GM23338 (cell line): ENCODE results near the gene BRME1. TPM values are rescaled to one million over a fixed set of nuclear protein-coding genes. Genes with fewer than 3 reads are reported as not detected.

Experiments
- ATAC-seq: fragments of 200-7000 bp; cut with Tn5 transposase; 3 replicates; pipeline ENCODE4 v1.9.1; 2020
- DNase-seq: peaks from one replicate; pipeline ENCODE4 v3.0.0-alpha.2; 2015; ENCODE audit warnings: low spot score
- H2AFZ ChIP-seq: fragments of 200-600 bp; sonication (generic); 2 replicates; pipeline ENCODE4 v1.8.0; 2016; ENCODE audit warnings: antibody characterized with exemption, mild to moderate bottlenecking, moderate library complexity
- H3F3A ChIP-seq: fragments of 200-600 bp; sonication (generic); replicated peaks from 2 replicates; pipeline ENCODE4 v1.8.0; 2017; ENCODE audit warnings: antibody characterized with exemption, mixed run types, low read depth
- H3K27ac ChIP-seq: fragments of 200-600 bp; sonication (generic); 2 replicates; pipeline ENCODE4 v1.6.1; 2016; ENCODE audit warnings: low read depth
- H3K27me3 ChIP-seq: fragments of 200-600 bp; sonication (generic); 2 replicates; pipeline ENCODE4 v1.8.0; 2016; ENCODE audit warnings: mild to moderate bottlenecking, mixed run types, moderate library complexity; ENCODE audit not compliant: insufficient read depth
- H3K36me3 ChIP-seq: fragments of 200-600 bp; sonication (generic); 2 replicates; pipeline ENCODE4 v1.8.0; 2016; ENCODE audit warnings: mild to moderate bottlenecking; ENCODE audit not compliant: insufficient read depth
- H3K4me1 ChIP-seq: fragments of 200-600 bp; sonication (generic); 2 replicates; pipeline ENCODE4 v1.8.0; 2016; ENCODE audit warnings: mild to moderate bottlenecking, moderate library complexity; ENCODE audit not compliant: insufficient read depth
- H3K4me2 ChIP-seq: fragments of 200-600 bp; sonication (generic); 2 replicates; pipeline ENCODE4 v1.7.1; 2017; ENCODE audit warnings: mixed run types
- H3K4me3 ChIP-seq: fragments of 200-600 bp; sonication (generic); 2 replicates; pipeline ENCODE4 v1.6.1; 2016; ENCODE audit warnings: mixed run types
- H3K79me2 ChIP-seq: fragments of 200-600 bp; sonication (generic); replicated peaks from 2 replicates; pipeline ENCODE4 v1.8.0; 2017; ENCODE audit warnings: mild to moderate bottlenecking; ENCODE audit not compliant: insufficient read depth
- H3K9me2 ChIP-seq: fragments of 200-600 bp; sonication (generic); 2 replicates; pipeline ENCODE4 v1.8.0; 2017; ENCODE audit not compliant: insufficient read depth
- H4K20me1 ChIP-seq: fragments of 200-600 bp; sonication (generic); replicated peaks from 2 replicates; pipeline ENCODE4 v1.8.0; 2017; ENCODE audit warnings: mild to moderate bottlenecking; ENCODE audit not compliant: insufficient read depth
- H3K27ac Mint-ChIP-seq: 2 replicates; pipeline ENCODE4 v1.8.0; 2020; ENCODE audit warnings: inconsistent platforms, mild to moderate bottlenecking, moderate library complexity, mixed read lengths
- H3K27me3 Mint-ChIP-seq: 3 replicates; pipeline ENCODE4 v1.8.0; 2022; ENCODE audit warnings: low read depth, mild to moderate bottlenecking, moderate library complexity, mixed read lengths, inconsistent platforms; ENCODE audit not compliant: insufficient read depth, poor library complexity
- H3K36me3 Mint-ChIP-seq: 3 replicates; pipeline ENCODE4 v1.8.0; 2021; ENCODE audit warnings: low read depth, mild to moderate bottlenecking, inconsistent platforms, moderate library complexity, mixed read lengths
- H3K4me1 Mint-ChIP-seq: 3 replicates; pipeline ENCODE4 v1.8.0; 2020; ENCODE audit warnings: mild to moderate bottlenecking, inconsistent platforms, mixed read lengths
- H3K4me3 Mint-ChIP-seq: 3 replicates; pipeline ENCODE4 v1.8.0; 2021; ENCODE audit warnings: moderate library complexity, mild to moderate bottlenecking, inconsistent platforms, mixed read lengths
- H3K9me3 Mint-ChIP-seq: 3 replicates; pipeline ENCODE4 v1.8.0; 2020; ENCODE audit warnings: moderate library complexity, mild to moderate bottlenecking, inconsistent platforms, mixed read lengths
- CREB1 ChIP-seq: fragments of 250-450 bp; sonication (Bioruptor Pico); IDR thresholded peaks from 2 replicates; pipeline ENCODE4 v1.5.0; 2020; ENCODE audit warnings: low read depth, mild to moderate bottlenecking, moderate library complexity
- CTCF ChIP-seq, 2 experiments: fragments of 200-600 bp in 1 of 2; sonication (generic) in 1 of 2; conservative IDR thresholded peaks; 2 replicates each; pipeline versions ENCODE4 v1.5.1 to v1.6.1; 2016 to 2017; ENCODE audit warnings: antibody characterized with exemption in 2 of 2, low read depth in 2 of 2, mild to moderate bottlenecking in 2 of 2, moderate library complexity in 1 of 2
- EZH2 ChIP-seq: fragments of 200-600 bp; sonication (generic); IDR thresholded peaks from one replicate; pipeline ENCODE4 v1.8.0; 2017; ENCODE audit warnings: antibody characterized with exemption, mild to moderate bottlenecking, low read depth; ENCODE audit not compliant: unreplicated experiment
- EZH2phosphoT487 ChIP-seq: fragments of 200-600 bp; sonication (generic); IDR thresholded peaks from one replicate; pipeline ENCODE4 v1.8.1; 2018; ENCODE audit warnings: antibody characterized with exemption; ENCODE audit not compliant: unreplicated experiment
- JUNB ChIP-seq: IDR thresholded peaks from one replicate; pipeline ENCODE4 v1.6.1; 2016; ENCODE audit warnings: antibody characterized with exemption; ENCODE audit not compliant: unreplicated experiment
- NANOG ChIP-seq: IDR thresholded peaks from 2 replicates; pipeline ENCODE4 v1.6.1; 2016; ENCODE audit warnings: antibody characterized with exemption, borderline replicate concordance
- POLR2AphosphoS5 ChIP-seq: IDR thresholded peaks from 2 replicates; pipeline ENCODE4 v1.6.1; 2016; ENCODE audit warnings: antibody characterized with exemption, low read depth
- REST ChIP-seq: IDR thresholded peaks from one replicate; pipeline ENCODE4 v1.6.1; 2018; ENCODE audit warnings: antibody characterized with exemption; ENCODE audit not compliant: unreplicated experiment
- ZNF462 ChIP-seq: fragments of 250-450 bp; sonication (Bioruptor Pico); IDR thresholded peaks from 2 replicates; pipeline ENCODE4 v1.5.0; 2020; ENCODE audit warnings: mild to moderate bottlenecking, moderate library complexity
- polyA plus RNA-seq: library from polyadenylated mRNA; unstranded; fragments of >200 nt; fragmentation: Nextera tagmentation; extraction: Ambion mirVana; gene quantifications from 2 replicates; pipeline ENCODE4 v1.2.1, GENCODE V29; 2016
- total RNA-seq: library from RNA; depleted of rRNA; stranded (reverse); fragments of >200 nt; shearing (Covaris generic); gene quantifications from 2 replicates; pipeline ENCODE4 v1.2.3, GENCODE V29; 2014

The BRME1 gene
- total and polyA plus RNA-seq, 2 experiments from 2014 or later: 3.9 to 4.0 TPM

GRCh38 chr19:13929340-13929739, 23.4 kb upstream of the BRME1 start:
- no peak overlapping the region for H3K27ac ChIP-seq
- peaks cover 6% of the 10 kb centered on the region; the same call in 1 of the 2 replicates for H3F3A ChIP-seq
- Mint-ChIP-seq H3K27ac (no peak overlapping the region; the same call in 1 of the 2 replicates), H3K4me3 (no peak overlapping the region), H3K9me3 (no peaks in the 10 kb centered on the region; the same call in 2 of the 3 replicates), H3K36me3 (peaks cover 27% of the 10 kb centered on the region), H3K27me3 (peaks cover 3% of the 10 kb centered on the region), H3K4me1 (peaks cover 10% of the 10 kb centered on the region)
- DNase-seq: no peak
- H3K4me3 ChIP-seq: no peak overlapping the region
- no peak for TF ChIP-seq NANOG
- no peaks in the 10 kb centered on the region; the same call in 1 of the 2 replicates for H3K4me1 ChIP-seq
- H3K79me2 ChIP-seq: no peaks in the 10 kb centered on the region
- ATAC-seq: no peak
- no peaks in the 10 kb centered on the region for H3K27me3 ChIP-seq
- H3K36me3 ChIP-seq: 0 out of 2 replicates have a peak, but pooled peaks cover 7% of the 10 kb centered on the region
- no peak overlapping the region for H2AFZ ChIP-seq
- H3K4me2 ChIP-seq: no peak overlapping the region
- no peaks in the 10 kb centered on the region for H3K9me2 ChIP-seq
- no peaks in the 10 kb centered on the region; the same call in 1 of the 2 replicates for H4K20me1 ChIP-seq

GRCh38 chr19:13926715-13927114, 20.8 kb upstream of the BRME1 start:
- H3K27ac Mint-ChIP-seq: no peak overlapping the region
- Histone ChIP-seq H2AFZ (no peak overlapping the region), H3K27ac (no peak overlapping the region), H3K4me3 (no peak overlapping the region), H3K9me2 (no peaks in the 10 kb centered on the region), H3K79me2 (no peaks in the 10 kb centered on the region), H3K36me3 (peaks cover 12% of the 10 kb centered on the region; the same call in 1 of the 2 replicates), H3F3A (no peaks in the 10 kb centered on the region), H3K4me1 (no peaks in the 10 kb centered on the region), H4K20me1 (peaks cover 2% of the 10 kb centered on the region), H3K4me2 (no peak overlapping the region), H3K27me3 (no peaks in the 10 kb centered on the region)
- peaks cover 3% of the 10 kb centered on the region for H3K27me3 Mint-ChIP-seq
- H3K4me3 Mint-ChIP-seq: no peak overlapping the region
- DNase-seq (no peak), ATAC-seq (no peak)
- no peaks in the 10 kb centered on the region; the same call in 2 of the 3 replicates for H3K4me1 Mint-ChIP-seq
- peaks cover 46% of the 10 kb centered on the region for H3K36me3 Mint-ChIP-seq
- no peaks in the 10 kb centered on the region for H3K9me3 Mint-ChIP-seq
- TF ChIP-seq EZH2phosphoT487 (no peak), REST (no peak), ZNF462 (CRISPR knock-in tag) (no peak), POLR2AphosphoS5 (no peak), CREB1 (CRISPR knock-in tag) (no peak), EZH2 (no peak), JUNB (no peak), CTCF (conservative IDR thresholded peaks at IDR 0.05; ENCODE audit: low read depth in 2 of 2) (no peak)
